GM18499 (cell line): ENCODE measurements around the gene XPNPEP2.

Experiments
- ATAC-seq: cut with Tn5 transposase; IDR thresholded peaks from one replicate; pipeline ENCODE4 v1.9.1; 2021; ENCODE audit warnings: moderate number of reproducible peaks; ENCODE audit not compliant: insufficient read depth, unreplicated experiment

The XPNPEP2 gene

GRCh38 chrX:129791336-129791735 lies 52.6 kb downstream of the XPNPEP2 start:
- ATAC-seq, result no peak

GRCh38 chrX:129791961-129792570 lies 53.3 kb downstream of the XPNPEP2 start:
- no peak for ATAC-seq

GRCh38 chrX:129792586-129793291 lies 54.0 kb downstream of the XPNPEP2 start:
- ATAC-seq, result no peak

- ATAC-seq, result no peak
Observed at GRCh38 chrX:129793604-129794191, 54.9 kb downstream of the XPNPEP2 start.

GRCh38 chrX:129795584-129795983 lies 56.8 kb downstream of the XPNPEP2 start:
- no peak for ATAC-seq

- no peak for ATAC-seq
Observed at GRCh38 chrX:129797251-129797906, 58.6 kb downstream of the XPNPEP2 start.

GRCh38 chrX:129798456-129798855 lies 59.7 kb downstream of the XPNPEP2 start:
- ATAC-seq, result no peak

GRCh38 chrX:129798888-129799287 lies 60.1 kb downstream of the XPNPEP2 start:
- no peak for ATAC-seq

GRCh38 chrX:129800186-129800585 lies 61.4 kb downstream of the XPNPEP2 start:
- no peak for ATAC-seq

- no peak for ATAC-seq
Observed at GRCh38 chrX:129802863-129803262, 64.1 kb downstream of the XPNPEP2 start.

- no peak for ATAC-seq
Observed at GRCh38 chrX:129804806-129805205, 66.0 kb downstream of the XPNPEP2 start.

GRCh38 chrX:129808158-129808828 lies 69.5 kb downstream of the XPNPEP2 start:
- no peak for ATAC-seq

GRCh38 chrX:129808829-129809796 lies 70.3 kb downstream of the XPNPEP2 start:
- ATAC-seq, result no peak

GRCh38 chrX:129813662-129814368 lies 75.0 kb downstream of the XPNPEP2 start:
- ATAC-seq, result no peak

- ATAC-seq, result no peak
Observed at GRCh38 chrX:129818123-129818522, 79.3 kb downstream of the XPNPEP2 start.
